Stimulated activated CD8-positive, alpha-beta memory T cell treated with anti-CD3 and anti-CD28 coated beads, Interleukin-4, amount 100 ng/mL, for 24 hours (primary cell): ENCODE measurements around the gene FOXD2.

Source experiments
- DNase-seq: peaks from one replicate; pipeline ENCODE4 v3.0.0-alpha.2; 2020; ENCODE audit warnings: low read depth

Gene FOXD2

DNA sequence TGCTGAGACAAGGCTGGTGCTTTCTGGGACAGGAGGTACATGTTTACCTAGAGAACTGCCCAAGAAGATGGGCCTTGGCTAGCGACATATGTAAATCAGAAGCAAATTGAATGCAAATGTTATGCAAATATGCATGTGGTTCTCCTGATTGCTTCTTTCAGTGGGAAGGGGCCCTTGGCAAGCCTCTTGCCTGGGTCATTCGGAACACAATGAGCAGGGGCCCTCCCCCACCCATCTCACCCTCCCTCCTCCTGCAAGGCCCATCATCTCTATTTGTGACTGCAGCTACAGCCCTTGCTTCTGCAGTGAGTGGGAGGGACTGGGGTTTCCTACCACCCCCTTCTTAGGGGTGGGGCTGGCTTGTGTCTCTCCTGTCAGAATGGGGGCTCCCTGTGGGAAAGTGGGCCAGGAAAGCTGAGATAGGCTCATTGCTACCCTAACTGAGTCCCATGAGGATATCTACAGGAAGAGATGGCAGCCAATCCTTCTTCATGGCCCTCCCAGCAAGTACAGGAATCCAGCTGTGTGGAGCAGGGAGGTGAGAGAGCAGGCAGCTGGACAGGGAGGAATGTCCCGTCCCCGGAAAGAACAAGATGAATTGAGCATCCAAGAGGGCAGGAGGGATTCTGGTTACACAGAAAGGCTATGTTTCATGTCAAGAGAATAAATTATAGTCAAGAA lies 31.0 kb downstream of the FOXD2 start:
- no peak for DNase-seq

DNA sequence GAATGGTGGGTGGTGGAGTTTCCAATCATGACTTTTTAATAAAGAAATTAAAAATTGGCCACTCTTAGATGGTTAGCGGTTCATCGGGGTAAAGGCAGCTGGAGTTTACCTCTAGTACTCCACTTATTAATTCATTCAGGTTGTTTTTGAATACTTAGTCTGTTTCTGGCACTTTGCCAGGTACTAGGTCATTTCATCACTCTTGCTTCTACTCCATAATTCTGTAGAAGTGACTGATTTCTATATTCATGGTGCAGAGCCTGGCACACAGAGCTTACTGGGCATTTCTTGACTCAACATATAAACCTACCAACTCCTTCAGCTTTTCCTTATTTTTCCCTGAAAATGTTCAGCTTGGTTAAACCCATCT lies 31.5 kb downstream of the FOXD2 start:
- DNase-seq = no peak

DNA sequence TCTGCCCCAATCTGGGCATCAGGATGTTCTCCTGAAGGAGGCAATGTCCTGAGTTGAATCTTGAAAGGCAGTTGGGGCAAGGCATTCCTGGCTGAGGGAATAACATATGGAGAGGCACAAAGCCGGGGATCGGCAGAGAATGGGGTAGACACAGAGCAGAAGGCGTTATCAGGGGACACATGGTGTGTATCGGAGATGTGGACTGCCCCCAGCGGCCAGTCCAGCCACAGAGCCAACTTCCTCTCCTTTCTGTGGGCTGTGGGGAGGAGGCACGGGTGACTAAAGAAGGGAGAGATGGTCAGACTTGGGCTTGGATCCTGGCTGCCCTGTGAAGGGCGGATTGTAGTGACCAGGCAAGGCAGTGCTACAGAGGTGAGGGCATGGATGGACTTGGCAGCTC lies 32.1 kb downstream of the FOXD2 start:
- DNase-seq = no peak

DNA sequence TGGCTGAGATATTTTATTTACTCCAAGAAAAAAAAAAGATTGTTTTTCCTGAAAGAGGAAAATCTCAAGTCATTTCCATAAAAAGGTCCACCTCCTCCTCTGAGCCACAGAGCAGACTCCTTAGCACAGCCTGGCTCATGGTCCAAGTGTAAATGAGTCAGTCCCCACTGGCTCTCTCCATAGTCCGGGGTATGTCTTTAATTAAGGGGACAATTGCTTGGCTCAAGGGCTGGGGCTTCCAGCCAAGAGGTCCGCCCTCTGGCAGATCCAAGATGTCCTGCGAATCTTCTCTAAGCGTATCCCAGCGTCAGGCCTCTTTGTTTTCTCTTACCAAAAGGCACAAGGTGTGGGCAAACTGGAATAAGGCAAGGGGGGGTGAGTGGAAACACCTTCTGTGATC lies 33.3 kb downstream of the FOXD2 start:
- no peak for DNase-seq

DNA sequence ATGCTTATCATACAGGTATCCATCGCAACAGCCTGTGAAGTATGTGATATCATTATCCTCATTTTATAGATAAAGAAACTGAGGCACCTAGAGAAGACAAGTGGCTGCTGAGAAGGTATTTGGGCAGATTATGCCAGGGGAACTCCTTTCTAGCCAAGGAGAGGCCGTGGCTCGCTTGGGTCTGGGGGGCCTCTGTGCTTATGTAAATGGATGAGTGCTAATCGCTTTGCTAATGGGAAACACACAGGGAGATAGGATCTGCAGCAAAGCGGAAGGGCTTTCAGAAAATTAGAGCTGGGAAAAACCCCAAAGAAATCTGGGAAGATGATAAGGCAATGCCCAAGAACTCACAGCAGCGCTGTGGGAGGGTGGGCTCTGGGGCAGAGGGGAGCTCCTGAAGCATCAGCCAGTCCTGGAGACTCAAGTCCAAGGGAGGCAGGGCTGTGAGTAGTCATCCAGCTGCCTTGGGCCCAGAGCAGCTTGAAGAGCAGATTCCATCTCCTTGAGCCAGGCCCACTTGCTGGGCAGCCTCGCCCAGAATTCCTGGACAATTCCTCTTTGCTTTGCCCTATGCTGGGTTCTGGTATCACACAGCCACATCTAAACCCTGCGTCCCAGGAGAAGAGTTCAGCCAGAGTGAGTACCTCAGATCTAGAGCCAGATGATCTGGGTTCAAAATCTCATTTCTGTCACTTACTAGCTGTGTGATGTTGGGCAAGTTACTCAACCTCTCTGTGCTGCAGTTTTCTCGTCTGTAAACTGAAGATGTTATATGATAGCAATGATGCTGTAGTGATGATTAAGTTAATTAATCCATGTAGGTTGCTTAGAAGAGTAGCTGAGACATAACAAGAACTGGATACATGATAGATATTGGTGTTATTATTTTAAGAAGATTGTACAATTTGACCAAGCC lies 36.7 kb downstream of the FOXD2 start:
- DNase-seq = no peak

DNA sequence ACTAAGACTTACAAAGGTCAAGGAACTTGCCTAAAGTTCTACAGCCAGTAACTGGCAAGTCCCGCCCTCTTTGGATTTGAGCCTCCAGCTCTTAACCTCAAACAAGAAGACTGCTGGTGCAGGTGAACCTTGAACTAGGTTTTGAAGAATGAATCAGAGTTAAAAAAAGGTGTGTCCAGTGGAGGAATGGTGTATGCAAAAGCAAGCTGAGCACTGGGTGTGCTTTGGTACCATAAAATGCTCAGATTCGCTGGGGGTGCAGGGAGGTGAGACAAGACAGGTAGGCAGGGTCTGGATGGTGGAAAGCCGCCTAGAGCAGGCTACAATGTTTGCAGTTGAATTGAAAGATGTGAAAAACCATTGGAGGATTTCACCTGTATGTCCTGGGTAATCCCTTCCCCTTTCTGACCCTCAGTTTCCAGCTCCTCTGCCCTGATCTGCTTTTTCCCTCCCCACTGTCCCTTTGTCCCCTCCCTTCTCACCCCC lies 39.8 kb downstream of the FOXD2 start:
- no peak for DNase-seq

DNA sequence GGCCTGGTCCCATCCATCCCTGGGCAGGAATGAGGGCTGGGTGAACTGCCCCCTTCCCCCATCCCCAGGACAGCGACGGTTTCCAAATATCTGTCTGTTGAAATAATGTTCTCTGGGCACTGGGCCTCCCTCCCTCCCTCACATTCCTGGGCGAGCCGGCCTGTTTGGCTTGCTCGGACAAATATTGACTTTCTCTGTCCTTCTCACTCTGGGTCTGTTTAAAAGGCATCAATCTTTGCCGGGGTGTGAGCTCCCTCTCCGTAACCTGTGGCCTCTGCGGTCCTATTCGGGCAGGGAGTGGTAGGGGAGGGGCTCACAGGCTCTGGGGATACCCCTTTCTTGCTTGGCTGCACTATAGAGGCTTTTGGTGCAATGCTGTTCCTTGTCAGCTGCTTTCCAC lies 40.2 kb downstream of the FOXD2 start:
- no peak for DNase-seq

DNA sequence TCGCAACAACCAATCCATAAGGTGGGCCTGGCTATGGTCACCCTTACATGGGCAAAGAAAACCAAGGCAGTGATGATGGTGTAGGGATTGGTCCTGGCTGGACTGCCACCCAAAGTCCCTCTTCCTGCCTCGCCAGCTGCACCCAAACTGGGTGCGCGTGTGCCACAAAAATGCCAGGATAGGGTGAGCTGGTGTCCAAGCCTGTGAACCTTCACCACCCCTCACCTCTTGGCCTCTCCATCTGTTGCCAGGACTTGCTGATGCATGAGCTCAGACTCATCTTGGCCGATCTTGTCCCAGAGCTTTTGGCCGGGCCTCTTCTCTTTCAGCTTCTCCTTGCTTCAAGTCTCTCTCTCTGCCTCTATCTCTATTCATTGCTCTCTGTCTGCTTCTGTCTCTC lies 41.8 kb downstream of the FOXD2 start:
- DNase-seq = no peak

DNA sequence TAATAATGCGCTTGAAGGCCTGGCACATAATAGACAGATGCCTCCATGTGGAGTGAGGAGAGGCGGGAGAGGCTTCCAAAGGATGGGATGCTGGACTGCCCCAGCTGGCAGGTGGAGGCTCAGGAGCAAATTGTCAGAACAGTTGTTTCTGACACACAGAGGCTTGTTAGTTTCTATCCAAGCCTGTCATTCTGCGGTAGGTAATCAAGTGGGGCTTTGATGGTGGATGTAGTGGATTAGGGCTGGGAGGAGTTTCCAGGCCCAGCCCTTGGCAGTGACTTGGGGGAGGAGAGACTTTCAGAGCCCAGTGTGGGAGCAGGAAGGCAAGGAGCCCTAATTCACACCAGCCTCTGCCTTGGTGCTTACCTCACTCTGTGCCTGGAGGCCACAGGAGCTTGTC lies 44.1 kb downstream of the FOXD2 start:
- DNase-seq = no peak

DNA sequence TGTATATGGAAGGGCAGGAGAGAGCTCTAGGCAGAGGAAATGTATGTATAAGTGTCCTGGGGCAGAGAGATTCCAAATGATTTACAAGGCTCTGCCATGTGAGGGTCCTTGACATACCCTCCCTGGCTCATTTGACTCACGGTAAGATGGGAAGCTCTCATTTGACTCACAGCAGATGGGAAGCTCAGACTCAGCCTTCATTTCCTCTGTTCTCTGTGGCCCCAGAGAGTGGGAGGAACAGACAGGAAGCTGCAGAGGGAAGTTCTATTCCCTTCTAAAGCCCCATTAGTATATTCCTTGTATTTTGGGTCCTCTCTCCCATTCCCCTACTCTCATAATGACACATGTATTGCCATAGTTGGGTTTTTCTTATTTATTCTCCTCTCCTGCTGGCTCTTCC lies 44.9 kb downstream of the FOXD2 start:
- DNase-seq = no peak

DNA sequence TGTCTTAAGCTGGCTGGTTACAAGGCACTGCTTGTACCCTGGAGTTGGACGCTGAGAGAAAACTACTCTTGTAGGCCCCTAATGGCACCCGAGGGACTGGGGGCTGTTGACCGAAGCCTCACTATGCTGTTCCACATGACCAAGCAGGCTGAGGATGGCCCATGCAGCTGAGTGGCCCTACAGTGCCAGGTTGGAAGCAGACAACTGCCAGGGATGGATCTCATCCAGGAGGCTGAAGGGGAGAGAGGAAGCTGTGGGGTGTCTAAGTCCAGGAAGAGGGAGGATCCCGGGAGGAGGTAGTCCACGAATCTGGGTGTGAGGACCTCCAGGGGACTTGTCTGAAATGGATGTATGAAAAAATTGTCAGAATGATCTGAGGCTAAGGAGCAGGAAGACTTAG lies 45.8 kb downstream of the FOXD2 start:
- no peak for DNase-seq

DNA sequence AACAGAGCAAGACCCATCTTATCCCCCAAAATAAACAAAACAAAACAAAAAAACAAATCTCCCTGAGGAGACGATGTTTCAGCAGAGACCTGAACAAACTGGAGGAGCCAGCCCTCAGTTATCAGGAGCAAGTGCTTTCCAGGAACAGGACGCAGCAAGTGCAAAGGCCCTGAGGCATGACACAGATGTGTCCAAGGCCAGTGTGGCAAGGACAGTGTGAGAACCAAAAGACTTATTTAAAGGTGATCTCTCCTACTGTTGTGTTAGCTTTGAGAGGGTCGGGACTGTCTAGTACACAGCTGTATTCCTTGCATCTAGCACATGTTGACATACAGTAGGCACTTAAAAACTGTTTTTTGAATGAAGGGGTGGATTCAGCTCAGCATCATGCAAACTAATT lies 48.0 kb downstream of the FOXD2 start:
- DNase-seq = no peak

DNA sequence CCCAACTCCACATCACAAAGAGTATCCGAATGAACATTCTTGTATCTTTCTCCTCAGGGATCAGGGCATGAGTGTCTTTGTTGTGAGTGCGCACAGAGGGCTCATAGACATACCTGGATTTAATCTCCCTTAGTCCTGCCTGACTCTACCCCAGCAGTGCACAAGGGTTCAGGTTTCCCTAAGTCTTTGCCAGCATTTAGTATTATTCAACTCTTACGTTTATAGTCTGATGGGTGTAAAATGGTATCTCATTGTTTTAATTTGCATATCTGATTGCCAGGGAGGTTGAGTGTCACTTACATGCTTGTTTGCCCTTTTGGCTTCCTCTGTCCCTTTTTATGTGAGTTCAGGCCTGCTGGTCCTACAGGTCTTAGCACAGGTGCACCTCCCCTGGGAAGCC lies 49.5 kb downstream of the FOXD2 start:
- no peak for DNase-seq

DNA sequence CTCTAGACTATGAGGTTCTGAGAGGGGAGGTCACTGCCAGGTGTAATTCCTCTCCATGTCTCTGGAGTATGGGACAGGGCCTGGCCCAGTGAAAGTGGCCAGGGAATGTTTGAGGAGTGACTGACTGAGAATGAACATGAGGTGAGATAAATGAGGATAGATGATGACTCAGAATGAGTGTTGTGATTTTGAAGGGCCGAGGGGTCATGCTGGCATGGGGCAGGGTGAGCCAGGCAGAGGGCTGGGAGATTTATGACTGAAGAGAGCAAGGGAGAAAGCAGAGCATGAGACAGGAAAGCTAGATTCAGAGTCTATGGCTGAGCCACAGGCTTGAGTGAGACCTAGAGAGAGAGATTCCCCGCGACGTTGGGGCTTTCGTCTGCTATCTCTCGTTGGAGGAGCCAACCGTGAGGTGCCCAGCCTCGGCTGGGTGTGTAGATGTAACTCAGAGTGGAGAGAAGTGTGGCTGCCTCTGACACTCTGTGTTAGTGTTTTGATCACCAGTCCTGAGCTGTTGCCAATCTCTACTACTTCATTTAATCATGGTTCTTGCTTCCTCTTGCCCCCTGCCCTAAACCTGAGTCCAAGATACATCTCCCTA lies 50.1 kb downstream of the FOXD2 start:
- DNase-seq = no peak
